Measurements from ENCODE around the gene CEACAM20.
"Not testable (repeated sequence)": the region's sequence is repeated elsewhere in the genome, so short reads cannot be mapped to it uniquely, and the experiment has no call there.

Gene CEACAM20

DNA sequence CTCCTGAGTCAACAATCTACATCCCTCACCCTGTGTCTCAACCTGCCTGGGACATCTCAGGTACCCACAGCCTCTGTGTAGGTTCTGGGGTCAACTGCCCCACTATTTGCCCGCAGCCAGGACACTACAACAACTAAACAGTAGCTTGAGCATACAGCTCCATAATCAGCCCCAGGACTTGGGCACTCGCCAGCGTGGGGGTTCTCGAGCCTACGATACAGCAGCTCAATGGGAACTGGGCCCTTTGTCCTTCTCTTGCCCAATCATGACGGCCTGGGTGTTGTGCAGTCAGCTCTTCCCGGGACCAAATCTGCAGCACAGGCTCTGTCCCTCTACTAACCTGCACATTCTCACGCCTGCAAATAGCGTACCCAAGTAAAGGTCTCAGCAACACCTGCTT, 30.5 kb downstream of the CEACAM20 start:
- Histone ChIP-seq H4K8ac (ENCODE audit: low read depth, low read length) (no peak overlapping the region), H3K18ac (ENCODE audit: low read length) (no peak overlapping the region), H3K4me1 (ENCODE audit: control insufficient read depth in 1 of 2, insufficient read depth in 2 of 2, low read length in 2 of 2) (peaks cover 9 to 11% of the 10 kb centered on the region in 2 experiments), H2AK5ac (ENCODE audit: low read length) (no peak overlapping the region), H3K9me3 (ENCODE audit: insufficient read depth, low read depth, low read length) (peaks cover 19% of the 10 kb centered on the region), H4K91ac (ENCODE audit: low read depth, low read length) (no peak overlapping the region), H3K23ac (ENCODE audit: low read length) (no peak overlapping the region), H3K36me3 (ENCODE audit: control insufficient read depth in 1 of 2, insufficient read depth in 2 of 2, low read length in 2 of 2) (peaks cover 21 to 26% of the 10 kb centered on the region in 2 experiments), H3K4me3 (ENCODE audit: low read depth, low read length) (peak overlapping the region; percentile 23), H3K9ac (ENCODE audit: low read length) (no peak overlapping the region), H2BK5ac (ENCODE audit: low read depth, low read length, poor library complexity) (no peak overlapping the region), H4K12ac (ENCODE audit: low read depth, low read length) (no peak overlapping the region), H3K27me3 (ENCODE audit: insufficient read depth, low read length) (no peaks in the 10 kb centered on the region), H3K4me2 (ENCODE audit: low read length) (peak overlapping the region; percentile 86), H2BK120ac (ENCODE audit: insufficient read depth, low read length, poor library complexity) (no peak overlapping the region), H3K79me2 (ENCODE audit: control insufficient read depth, insufficient read depth, low read length, poor library complexity) (peaks cover 6% of the 10 kb centered on the region), H3K14ac (ENCODE audit: low read length) (no peak overlapping the region), H3K79me1 (ENCODE audit: low read length) (peaks cover 5% of the 10 kb centered on the region), H2AFZ (ENCODE audit: insufficient read depth, low read length, poor library complexity) (no peak overlapping the region), H2BK12ac (ENCODE audit: low read length) (no peak overlapping the region), H3K4ac (ENCODE audit: low read depth, low read length) (peak overlapping the region; percentile 7), H3K27ac (ENCODE audit: low read depth, low read length) (no peak overlapping the region)
- no CpG with 5 or more reads among the region's 9 CpGs for WGBS (ENCODE audit: extremely low coverage, insufficient coverage, insufficient read length)
- DNase-seq = no peak

DNA sequence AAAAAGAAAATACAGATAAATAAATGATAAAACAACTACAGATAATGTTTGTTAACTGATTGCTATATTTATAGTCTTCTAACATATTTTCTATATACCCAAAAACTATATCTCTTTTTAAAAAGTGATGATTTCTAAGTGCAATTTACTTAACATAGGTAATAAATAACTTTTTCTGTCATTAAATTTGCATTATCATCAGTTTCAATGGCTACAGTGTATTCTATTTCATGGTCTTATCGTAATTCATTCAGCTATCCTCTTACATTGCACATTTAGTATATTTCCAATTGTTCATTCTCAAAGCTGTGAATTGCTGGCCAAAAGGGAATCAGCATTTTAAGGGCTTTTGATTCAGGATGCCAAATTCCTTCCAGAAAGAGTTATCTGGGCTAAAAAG, 32.8 kb downstream of the CEACAM20 start:
- H3K27ac ChIP-seq (ENCODE audit: low read depth, low read length) = no peak overlapping the region
- H3K4ac ChIP-seq (ENCODE audit: low read depth, low read length) = no peak overlapping the region
- no peak overlapping the region for H2BK12ac ChIP-seq (ENCODE audit: low read length)
- no peak for DNase-seq
- no peak overlapping the region for H2BK120ac ChIP-seq (ENCODE audit: insufficient read depth, low read length, poor library complexity)
- H3K4me2 ChIP-seq (ENCODE audit: low read length) = no peak overlapping the region
- H3K14ac ChIP-seq (ENCODE audit: low read length) = no peak overlapping the region
- no peak overlapping the region for H4K8ac ChIP-seq (ENCODE audit: low read depth, low read length)
- H2AFZ ChIP-seq (ENCODE audit: insufficient read depth, low read length, poor library complexity) = no peak overlapping the region
- H4K91ac ChIP-seq (ENCODE audit: low read depth, low read length) = no peak overlapping the region
- H3K79me1 ChIP-seq (ENCODE audit: low read length) = peaks cover 5% of the 10 kb centered on the region
- H3K79me2 ChIP-seq (ENCODE audit: control insufficient read depth, insufficient read depth, low read length, poor library complexity) = peaks cover 6% of the 10 kb centered on the region
- no peak overlapping the region for H2AK5ac ChIP-seq (ENCODE audit: low read length)
- H2BK5ac ChIP-seq (ENCODE audit: low read depth, low read length, poor library complexity) = no peak overlapping the region
- H3K27me3 ChIP-seq (ENCODE audit: insufficient read depth, low read length) = no peaks in the 10 kb centered on the region
- no peak overlapping the region for H3K4me3 ChIP-seq (ENCODE audit: low read depth, low read length)
- no peak overlapping the region for H3K9ac ChIP-seq (ENCODE audit: low read length)
- no peak overlapping the region for H3K23ac ChIP-seq (ENCODE audit: low read length)
- no peak overlapping the region for H3K18ac ChIP-seq (ENCODE audit: low read length)
- no CpG with 5 or more reads among the region's 1 CpG for WGBS (ENCODE audit: extremely low coverage, insufficient coverage, insufficient read length)
- peaks cover 29 to 40% of the 10 kb centered on the region in 2 experiments for H3K36me3 ChIP-seq (ENCODE audit: control insufficient read depth in 1 of 2, insufficient read depth in 2 of 2, low read length in 2 of 2)
- H4K12ac ChIP-seq (ENCODE audit: low read depth, low read length) = no peak overlapping the region
- H3K4me1 ChIP-seq (ENCODE audit: control insufficient read depth in 1 of 2, insufficient read depth in 2 of 2, low read length in 2 of 2) = peaks cover 9 to 11% of the 10 kb centered on the region in 2 experiments
- H3K9me3 ChIP-seq (ENCODE audit: insufficient read depth, low read depth, low read length) = peaks cover 25% of the 10 kb centered on the region

- DNase-seq = peak in 1 of 2 donors; percentile 5
- Histone ChIP-seq H3K4me2 (ENCODE audit: low read length) (no peak overlapping the region), H2AK5ac (ENCODE audit: low read length) (no peak overlapping the region), H3K18ac (ENCODE audit: low read length) (no peak overlapping the region), H3K23ac (ENCODE audit: low read length) (no peak overlapping the region), H3K79me1 (ENCODE audit: low read length) (no peaks in the 10 kb centered on the region), H2BK120ac (ENCODE audit: insufficient read depth, low read length, poor library complexity) (no peak overlapping the region), H2BK12ac (ENCODE audit: low read length) (no peak overlapping the region), H2BK5ac (ENCODE audit: low read depth, low read length, poor library complexity) (no peak overlapping the region), H3K27ac (ENCODE audit: low read depth, low read length) (no peak overlapping the region), H3K36me3 (ENCODE audit: control insufficient read depth in 1 of 2, insufficient read depth in 2 of 2, low read length in 2 of 2) (peaks cover 6 to 33% of the 10 kb centered on the region in 2 experiments), H3K9me3 (ENCODE audit: insufficient read depth, low read depth, low read length) (peaks cover 24% of the 10 kb centered on the region), H3K4ac (ENCODE audit: low read depth, low read length) (no peak overlapping the region), H3K4me1 (ENCODE audit: control insufficient read depth in 1 of 2, insufficient read depth in 2 of 2, low read length in 2 of 2) (no peaks in the 10 kb centered on the region), H3K9ac (ENCODE audit: low read length) (no peak overlapping the region), H3K79me2 (ENCODE audit: control insufficient read depth, insufficient read depth, low read length, poor library complexity) (no peaks in the 10 kb centered on the region), H3K14ac (ENCODE audit: low read length) (no peak overlapping the region), H2AFZ (ENCODE audit: insufficient read depth, low read length, poor library complexity) (no peak overlapping the region), H4K8ac (ENCODE audit: low read depth, low read length) (no peak overlapping the region), H3K27me3 (ENCODE audit: insufficient read depth, low read length) (peaks cover 2% of the 10 kb centered on the region), H4K91ac (ENCODE audit: low read depth, low read length) (no peak overlapping the region), H4K12ac (ENCODE audit: low read depth, low read length) (no peak overlapping the region), H3K4me3 (ENCODE audit: low read depth, low read length) (no peak overlapping the region)
- WGBS (ENCODE audit: extremely low coverage, insufficient coverage, insufficient read length) = no CpG with 5 or more reads among the region's 7 CpGs
Measured at GRCh38 chr19:44476559-44477408, 52.7 kb downstream of the CEACAM20 start.

- H2AFZ ChIP-seq (ENCODE audit: insufficient read depth, low read length, poor library complexity); H3K4me3 ChIP-seq (ENCODE audit: low read depth, low read length); H3K27ac ChIP-seq (ENCODE audit: low read depth, low read length); H3K18ac ChIP-seq (ENCODE audit: low read length); H3K27me3 ChIP-seq (ENCODE audit: insufficient read depth, low read length); H2BK120ac ChIP-seq (ENCODE audit: insufficient read depth, low read length, poor library complexity); H3K4ac ChIP-seq (ENCODE audit: low read depth, low read length); H2AK5ac ChIP-seq (ENCODE audit: low read length); H3K79me2 ChIP-seq (ENCODE audit: control insufficient read depth, insufficient read depth, low read length, poor library complexity); H3K4me2 ChIP-seq (ENCODE audit: low read length); H3K79me1 ChIP-seq (ENCODE audit: low read length); H4K12ac ChIP-seq (ENCODE audit: low read depth, low read length); H2BK5ac ChIP-seq (ENCODE audit: low read depth, low read length, poor library complexity); H3K36me3 ChIP-seq (ENCODE audit: control insufficient read depth in 1 of 2, insufficient read depth in 2 of 2, low read length in 2 of 2); H3K9ac ChIP-seq (ENCODE audit: low read length); H3K4me1 ChIP-seq (ENCODE audit: control insufficient read depth in 1 of 2, insufficient read depth in 2 of 2, low read length in 2 of 2); H4K91ac ChIP-seq (ENCODE audit: low read depth, low read length); H3K14ac ChIP-seq (ENCODE audit: low read length); H3K23ac ChIP-seq (ENCODE audit: low read length); H4K8ac ChIP-seq (ENCODE audit: low read depth, low read length); DNase-seq; H2BK12ac ChIP-seq (ENCODE audit: low read length): not testable (repeated sequence)
- WGBS (ENCODE audit: extremely low coverage, insufficient coverage, insufficient read length) = no CpG with 5 or more reads among the region's 5 CpGs
- H3K9me3 ChIP-seq (ENCODE audit: insufficient read depth, low read depth, low read length) = peaks cover 11% of the 10 kb centered on the region
Measured at GRCh38 chr19:44468730-44469129, 60.7 kb downstream of the CEACAM20 start.
